Fibroblast of villous mesenchyme (primary cell): ENCODE results near the gene L2HGDH. TPM values are rescaled to one million over a fixed set of nuclear protein-coding genes. Genes with fewer than 3 reads are reported as not detected.
A peak's percentile ranks its signal among the peaks of the same experiment; 100 is the strongest.
"Not testable (repeated sequence)": the region's sequence is repeated elsewhere in the genome, so short reads cannot be mapped to it uniquely, and the experiment has no call there.

ENCODE experiments used
- DNase-seq: peaks from one replicate; pipeline ENCODE4 v3.0.0-alpha.2; 2010; ENCODE audit warnings: low read depth
- H3K4me3 ChIP-seq: 2 replicates; pipeline ENCODE4 v1.5.1; 2011; ENCODE audit warnings: low read depth, mild to moderate bottlenecking, low read length
- CTCF ChIP-seq: IDR thresholded peaks from 2 replicates; pipeline ENCODE4 v1.5.1; 2012; ENCODE audit warnings: low read depth, mild to moderate bottlenecking, low read length; ENCODE audit not compliant: insufficient read depth
- total RNA-seq: library from RNA; depleted of rRNA; stranded (reverse); fragments of >200 nt; gene quantifications from 2 replicates; pipeline ENCODE4 v1.2.3, GENCODE V29; 2012

Gene L2HGDH
- total RNA-seq, 1 donor = 4.3 TPM

- peak; percentile 68 for DNase-seq
- H3K4me3 ChIP-seq = no peak overlapping the region
- peak; percentile 72 for TF ChIP-seq CTCF
These were observed 6.1 kb upstream of the L2HGDH start for GRCh38 chr14:50318031-50318626.

- H3K4me3 ChIP-seq, DNase-seq: not testable (repeated sequence)
These were observed 2.1 kb upstream of the L2HGDH start for GRCh38 chr14:50314098-50314497.

- no peak for DNase-seq
- no peak for TF ChIP-seq CTCF
These were observed 665 bp upstream of the L2HGDH start for GRCh38 chr14:50312734-50313054.

GRCh38 chr14:50311337-50311971 is 575 bp downstream of the L2HGDH start:
- peak; percentile 44 for TF ChIP-seq CTCF
- peak overlapping the region; percentile 88 for H3K4me3 ChIP-seq
- peak; percentile 10 for DNase-seq

More at GRCh38 chr14:50312734-50313054, 665 bp upstream of the L2HGDH start:
- peak overlapping the region; percentile 88 for H3K4me3 ChIP-seq

GRCh38 chr14:50310445-50310844 is 1.6 kb downstream of the L2HGDH start:
- no peak overlapping the region for H3K4me3 ChIP-seq
- DNase-seq = no peak
- no peak for TF ChIP-seq CTCF

GRCh38 chr14:50308363-50308915 is 3.6 kb downstream of the L2HGDH start:
- TF ChIP-seq CTCF = no peak
- peak; percentile 50 for DNase-seq
- no peak overlapping the region for H3K4me3 ChIP-seq

- DNase-seq = peak; percentile 96
- TF ChIP-seq CTCF = no peak
- no peak overlapping the region for H3K4me3 ChIP-seq
These were observed 8.1 kb downstream of the L2HGDH start for GRCh38 chr14:50303744-50304471.
